ENCODE data around the gene STAG3.
A peak's percentile ranks its signal among the peaks of the same experiment; 100 is the strongest.

The STAG3 gene

DNA sequence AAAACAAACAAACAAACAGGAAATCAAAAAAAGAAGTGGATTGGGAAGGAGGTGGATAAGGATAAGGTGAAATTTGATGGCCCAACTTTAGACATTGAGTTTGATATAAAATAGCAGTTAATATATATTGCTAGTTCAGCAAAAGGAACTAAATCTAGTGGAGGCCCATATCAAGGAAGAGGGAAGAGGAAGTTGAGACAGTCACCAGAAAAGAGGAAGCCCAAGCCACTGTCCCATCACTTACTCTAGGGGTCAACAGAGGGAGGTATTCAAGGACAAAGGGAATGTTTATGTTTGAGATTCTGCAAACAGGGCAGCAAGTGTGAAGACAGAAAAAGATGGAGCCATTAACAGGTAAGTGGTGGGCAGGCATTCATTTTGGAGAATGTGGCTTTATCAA, 25.3 kb upstream of the STAG3 start:
- Histone ChIP-seq H3K9me2 (replicated peaks; ENCODE audit: low read depth, low read length) (no peaks in the 10 kb centered on the region), H3K4me2 (ENCODE audit: low read depth, low read length, poor library complexity, severe bottlenecking) (peak overlapping the region; percentile 21), H3K79me2 (ENCODE audit: insufficient read depth, low read length) (peaks cover 37% of the 10 kb centered on the region), H4K20me1 (ENCODE audit: insufficient read depth, low read length, poor library complexity, severe bottlenecking) (peaks cover 8% of the 10 kb centered on the region), H3K9me3 (ENCODE audit: insufficient read depth, low read depth, low read length) (no peaks in the 10 kb centered on the region), H3K4me1 (ENCODE audit: insufficient read depth, low read length, poor library complexity, severe bottlenecking) (peaks cover 28% of the 10 kb centered on the region), H3K36me3 (ENCODE audit: insufficient read depth, low read length) (peaks cover 9% of the 10 kb centered on the region; the same call in 1 of the 2 replicates), H3K27me3 (ENCODE audit: insufficient read depth, low read length, poor library complexity, severe bottlenecking) (no peaks in the 10 kb centered on the region), H3K9ac (ENCODE audit: low read depth, low read length, poor library complexity, severe bottlenecking) (no peak overlapping the region), H3F3A (ENCODE audit: low read depth) (peaks cover 3% of the 10 kb centered on the region; the same call in 1 of the 2 replicates), H2AFZ (ENCODE audit: low read length) (no peak overlapping the region), H3K4me3 (ENCODE audit: low read length, poor library complexity, severe bottlenecking) (no peak overlapping the region)
- TF ChIP-seq, protein P1, sequence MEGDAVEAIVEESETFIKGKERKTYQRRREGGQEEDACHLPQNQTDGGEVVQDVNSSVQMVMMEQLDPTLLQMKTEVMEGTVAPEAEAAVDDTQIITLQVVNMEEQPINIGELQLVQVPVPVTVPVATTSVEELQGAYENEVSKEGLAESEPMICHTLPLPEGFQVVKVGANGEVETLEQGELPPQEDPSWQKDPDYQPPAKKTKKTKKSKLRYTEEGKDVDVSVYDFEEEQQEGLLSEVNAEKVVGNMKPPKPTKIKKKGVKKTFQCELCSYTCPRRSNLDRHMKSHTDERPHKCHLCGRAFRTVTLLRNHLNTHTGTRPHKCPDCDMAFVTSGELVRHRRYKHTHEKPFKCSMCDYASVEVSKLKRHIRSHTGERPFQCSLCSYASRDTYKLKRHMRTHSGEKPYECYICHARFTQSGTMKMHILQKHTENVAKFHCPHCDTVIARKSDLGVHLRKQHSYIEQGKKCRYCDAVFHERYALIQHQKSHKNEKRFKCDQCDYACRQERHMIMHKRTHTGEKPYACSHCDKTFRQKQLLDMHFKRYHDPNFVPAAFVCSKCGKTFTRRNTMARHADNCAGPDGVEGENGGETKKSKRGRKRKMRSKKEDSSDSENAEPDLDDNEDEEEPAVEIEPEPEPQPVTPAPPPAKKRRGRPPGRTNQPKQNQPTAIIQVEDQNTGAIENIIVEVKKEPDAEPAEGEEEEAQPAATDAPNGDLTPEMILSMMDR (conservative IDR thresholded peaks at IDR 0.05; ENCODE audit: low read length) = no peak
- TF ChIP-seq EZH2phosphoT487 (IDR thresholded peaks at IDR 0.05; ENCODE audit: borderline replicate concordance) = no peak

DNA sequence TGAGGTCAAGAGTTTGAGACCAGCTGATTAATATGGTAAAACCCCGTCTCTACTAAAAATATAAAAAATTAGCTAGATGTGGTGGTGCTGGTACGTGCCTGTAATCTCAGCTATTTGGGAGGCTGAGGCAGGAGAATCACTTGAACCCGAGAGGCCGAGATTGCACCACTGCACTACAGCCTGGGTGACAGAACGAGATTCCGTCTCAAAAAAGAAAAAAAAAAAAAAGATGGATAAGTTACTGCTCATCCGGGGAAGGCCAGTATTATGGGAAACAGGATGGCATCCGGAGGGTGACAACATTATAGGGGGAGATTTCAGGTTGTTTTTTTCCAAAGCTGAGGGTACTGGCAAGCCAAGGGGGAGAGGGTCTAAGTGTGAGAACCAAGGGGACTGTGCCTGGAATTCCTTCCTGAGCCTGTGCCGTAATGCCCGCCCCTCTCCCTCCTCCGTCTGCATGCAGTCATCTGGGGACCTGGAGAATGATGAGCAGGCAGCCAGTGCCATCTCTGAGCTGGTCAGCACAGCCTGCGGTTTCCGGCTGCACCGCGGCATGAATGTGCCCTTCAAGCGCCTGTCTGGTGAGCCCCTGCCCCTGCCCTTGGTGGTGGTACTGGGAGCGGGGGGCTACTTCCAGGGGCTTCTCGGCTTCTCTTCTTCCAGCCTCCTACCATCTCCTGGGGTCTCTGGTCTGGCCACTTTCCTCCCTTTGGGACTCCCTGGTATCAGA, 24.6 kb upstream of the STAG3 start:
- peaks cover 9% of the 10 kb centered on the region; the same call in 1 of the 2 replicates for H3K36me3 ChIP-seq (ENCODE audit: insufficient read depth, low read length)
- H3K4me1 ChIP-seq (ENCODE audit: insufficient read depth, low read length, poor library complexity, severe bottlenecking) = peaks cover 30% of the 10 kb centered on the region
- H3K9me2 ChIP-seq (replicated peaks; ENCODE audit: low read depth, low read length) = no peaks in the 10 kb centered on the region
- H3K9ac ChIP-seq (ENCODE audit: low read depth, low read length, poor library complexity, severe bottlenecking) = no peak overlapping the region
- H3K79me2 ChIP-seq (ENCODE audit: insufficient read depth, low read length) = peaks cover 44% of the 10 kb centered on the region
- H4K20me1 ChIP-seq (ENCODE audit: insufficient read depth, low read length, poor library complexity, severe bottlenecking) = peaks cover 13% of the 10 kb centered on the region
- TF ChIP-seq, protein P1 (conservative IDR thresholded peaks at IDR 0.05; ENCODE audit: low read length) = no peak
- TF ChIP-seq EZH2phosphoT487 (IDR thresholded peaks at IDR 0.05; ENCODE audit: borderline replicate concordance) = no peak
- H3K4me2 ChIP-seq (ENCODE audit: low read depth, low read length, poor library complexity, severe bottlenecking) = no peak overlapping the region
- no peak overlapping the region for H3K4me3 ChIP-seq (ENCODE audit: low read length, poor library complexity, severe bottlenecking)
- H3K9me3 ChIP-seq (ENCODE audit: insufficient read depth, low read depth, low read length) = no peaks in the 10 kb centered on the region
- no peaks in the 10 kb centered on the region for H3K27me3 ChIP-seq (ENCODE audit: insufficient read depth, low read length, poor library complexity, severe bottlenecking)
- no peak overlapping the region for H2AFZ ChIP-seq (ENCODE audit: low read length)
- H3F3A ChIP-seq (ENCODE audit: low read depth) = peaks cover 3% of the 10 kb centered on the region; the same call in 1 of the 2 replicates

DNA sequence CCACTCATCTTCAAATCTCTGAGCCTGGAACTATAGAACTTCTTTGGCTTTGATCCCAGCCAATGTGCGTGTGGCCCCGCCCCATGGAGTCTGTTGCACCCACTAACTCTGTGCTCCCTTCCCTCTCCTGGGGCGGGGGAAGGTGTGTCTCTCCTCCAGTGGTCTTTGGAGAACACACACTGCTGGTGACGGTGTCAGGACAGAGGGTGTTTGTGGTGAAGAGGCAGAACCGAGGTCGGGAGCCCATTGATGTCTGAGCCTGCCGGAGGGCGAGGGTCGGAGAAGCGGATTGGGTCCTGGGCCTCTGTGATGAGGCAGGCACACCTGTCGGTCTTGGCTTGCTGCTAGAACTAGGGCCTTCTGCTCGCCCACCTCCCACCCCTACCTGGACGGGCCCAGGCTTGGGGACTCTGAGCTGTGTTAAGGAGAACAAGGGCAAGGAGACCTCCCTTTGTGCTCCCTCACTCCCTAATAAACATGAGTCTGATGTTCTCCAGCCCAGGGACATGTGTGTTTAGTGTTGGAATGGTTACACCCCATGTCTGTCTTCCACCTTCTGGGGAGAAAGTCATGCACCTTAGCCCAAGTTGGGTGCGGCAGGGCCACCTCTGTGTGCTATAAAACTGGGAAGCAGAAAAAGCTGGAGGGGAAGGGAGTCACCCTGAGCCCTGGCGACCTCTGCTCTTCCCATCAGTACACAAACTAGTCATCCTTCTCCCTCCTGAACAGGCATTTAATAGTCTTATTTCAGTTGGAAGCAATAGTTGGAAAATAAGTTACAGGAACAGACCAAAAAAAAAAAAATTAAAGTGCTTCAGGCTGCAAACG, 23.8 kb upstream of the STAG3 start:
- no peaks in the 10 kb centered on the region for H3K9me2 ChIP-seq (replicated peaks; ENCODE audit: low read depth, low read length)
- H3K79me2 ChIP-seq (ENCODE audit: insufficient read depth, low read length) = peaks cover 50% of the 10 kb centered on the region
- H3K4me2 ChIP-seq (ENCODE audit: low read depth, low read length, poor library complexity, severe bottlenecking) = no peak overlapping the region
- peaks cover 3% of the 10 kb centered on the region; the same call in 1 of the 2 replicates for H3F3A ChIP-seq (ENCODE audit: low read depth)
- H2AFZ ChIP-seq (ENCODE audit: low read length) = no peak overlapping the region
- H4K20me1 ChIP-seq (ENCODE audit: insufficient read depth, low read length, poor library complexity, severe bottlenecking) = peaks cover 17% of the 10 kb centered on the region
- no peak overlapping the region for H3K9ac ChIP-seq (ENCODE audit: low read depth, low read length, poor library complexity, severe bottlenecking)
- no peak overlapping the region for H3K4me3 ChIP-seq (ENCODE audit: low read length, poor library complexity, severe bottlenecking)
- peaks cover 29% of the 10 kb centered on the region for H3K4me1 ChIP-seq (ENCODE audit: insufficient read depth, low read length, poor library complexity, severe bottlenecking)
- no peak for TF ChIP-seq EZH2phosphoT487 (IDR thresholded peaks at IDR 0.05; ENCODE audit: borderline replicate concordance)
- TF ChIP-seq, protein P1 (conservative IDR thresholded peaks at IDR 0.05; ENCODE audit: low read length) = no peak
- H3K9me3 ChIP-seq (ENCODE audit: insufficient read depth, low read depth, low read length) = no peaks in the 10 kb centered on the region
- H3K27me3 ChIP-seq (ENCODE audit: insufficient read depth, low read length, poor library complexity, severe bottlenecking) = no peaks in the 10 kb centered on the region
- peaks cover 9% of the 10 kb centered on the region; the same call in 1 of the 2 replicates for H3K36me3 ChIP-seq (ENCODE audit: insufficient read depth, low read length)
